ENCODE data around the gene LINS1.

The LINS1 gene

DNA sequence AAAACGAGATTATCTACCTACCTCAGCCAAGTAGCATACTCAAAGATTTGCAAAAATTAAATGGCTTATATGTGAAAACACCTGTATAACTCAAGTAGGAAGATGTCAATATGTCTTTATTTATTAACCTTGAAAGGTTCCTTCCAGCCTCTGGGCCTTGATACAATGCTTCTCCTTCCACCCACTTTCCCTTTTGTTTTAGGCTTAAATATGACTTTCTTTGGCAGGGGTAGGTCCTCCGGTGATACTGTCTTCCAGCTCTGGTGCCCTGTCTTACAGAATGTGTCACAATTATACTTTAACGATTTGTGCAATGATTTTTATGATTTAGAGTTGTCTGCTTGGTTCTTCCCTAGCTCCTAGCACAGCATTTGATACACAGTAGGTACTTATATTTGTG, 4.1 kb downstream of the LINS1 start:
- no peak for TF ChIP-seq FOXP2 (optimal IDR thresholded peaks at IDR 0.05; ENCODE audit: borderline replicate concordance, extremely low read depth, extremely low read length, insufficient read depth)
- TF ChIP-seq SIN3A (IDR thresholded peaks at IDR 0.05; ENCODE audit: borderline replicate concordance, insufficient read depth, low read length): no peak
- TF ChIP-seq, protein P1, sequence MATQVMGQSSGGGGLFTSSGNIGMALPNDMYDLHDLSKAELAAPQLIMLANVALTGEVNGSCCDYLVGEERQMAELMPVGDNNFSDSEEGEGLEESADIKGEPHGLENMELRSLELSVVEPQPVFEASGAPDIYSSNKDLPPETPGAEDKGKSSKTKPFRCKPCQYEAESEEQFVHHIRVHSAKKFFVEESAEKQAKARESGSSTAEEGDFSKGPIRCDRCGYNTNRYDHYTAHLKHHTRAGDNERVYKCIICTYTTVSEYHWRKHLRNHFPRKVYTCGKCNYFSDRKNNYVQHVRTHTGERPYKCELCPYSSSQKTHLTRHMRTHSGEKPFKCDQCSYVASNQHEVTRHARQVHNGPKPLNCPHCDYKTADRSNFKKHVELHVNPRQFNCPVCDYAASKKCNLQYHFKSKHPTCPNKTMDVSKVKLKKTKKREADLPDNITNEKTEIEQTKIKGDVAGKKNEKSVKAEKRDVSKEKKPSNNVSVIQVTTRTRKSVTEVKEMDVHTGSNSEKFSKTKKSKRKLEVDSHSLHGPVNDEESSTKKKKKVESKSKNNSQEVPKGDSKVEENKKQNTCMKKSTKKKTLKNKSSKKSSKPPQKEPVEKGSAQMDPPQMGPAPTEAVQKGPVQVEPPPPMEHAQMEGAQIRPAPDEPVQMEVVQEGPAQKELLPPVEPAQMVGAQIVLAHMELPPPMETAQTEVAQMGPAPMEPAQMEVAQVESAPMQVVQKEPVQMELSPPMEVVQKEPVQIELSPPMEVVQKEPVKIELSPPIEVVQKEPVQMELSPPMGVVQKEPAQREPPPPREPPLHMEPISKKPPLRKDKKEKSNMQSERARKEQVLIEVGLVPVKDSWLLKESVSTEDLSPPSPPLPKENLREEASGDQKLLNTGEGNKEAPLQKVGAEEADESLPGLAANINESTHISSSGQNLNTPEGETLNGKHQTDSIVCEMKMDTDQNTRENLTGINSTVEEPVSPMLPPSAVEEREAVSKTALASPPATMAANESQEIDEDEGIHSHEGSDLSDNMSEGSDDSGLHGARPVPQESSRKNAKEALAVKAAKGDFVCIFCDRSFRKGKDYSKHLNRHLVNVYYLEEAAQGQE (IDR thresholded peaks at IDR 0.05; ENCODE audit: insufficient read depth in 1 of 2, low read depth in 2 of 2, low read length in 2 of 2): no peak
- no peak for TF ChIP-seq POLR2AphosphoS5 (IDR thresholded peaks at IDR 0.05; ENCODE audit: low read depth, low read length)
- no peak for TF ChIP-seq TAF1 (IDR thresholded peaks at IDR 0.05; ENCODE audit: borderline replicate concordance, insufficient read depth, low read length)

DNA sequence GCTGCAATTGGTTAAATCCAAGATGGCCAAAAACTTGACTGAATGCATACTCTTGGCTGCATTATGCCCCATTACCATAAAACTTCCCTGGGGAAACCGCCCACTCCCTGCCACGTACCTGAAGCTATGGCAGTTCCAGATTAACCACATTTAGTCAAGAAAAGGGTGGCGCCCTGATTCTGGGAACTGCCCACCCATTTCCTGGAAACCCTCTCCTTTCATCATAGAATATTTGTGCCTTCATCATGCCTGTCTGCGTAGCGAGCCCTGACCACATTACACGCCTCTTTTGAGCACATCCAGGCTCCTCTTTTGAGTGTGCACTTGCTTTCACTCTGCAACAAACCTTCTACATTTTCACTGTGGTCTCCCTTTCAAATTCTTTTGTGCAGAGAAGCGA, 5.2 kb downstream of the LINS1 start:
- TF ChIP-seq SIN3A (IDR thresholded peaks at IDR 0.05; ENCODE audit: borderline replicate concordance, insufficient read depth, low read length) (no peak), POLR2AphosphoS5 (IDR thresholded peaks at IDR 0.05; ENCODE audit: low read depth, low read length) (no peak), FOXP2 (optimal IDR thresholded peaks at IDR 0.05; ENCODE audit: borderline replicate concordance, extremely low read depth, extremely low read length, insufficient read depth) (no peak), TAF1 (IDR thresholded peaks at IDR 0.05; ENCODE audit: borderline replicate concordance, insufficient read depth, low read length) (no peak)
- TF ChIP-seq, protein P1 (IDR thresholded peaks at IDR 0.05; ENCODE audit: insufficient read depth in 1 of 2, low read depth in 2 of 2, low read length in 2 of 2): no peak

DNA sequence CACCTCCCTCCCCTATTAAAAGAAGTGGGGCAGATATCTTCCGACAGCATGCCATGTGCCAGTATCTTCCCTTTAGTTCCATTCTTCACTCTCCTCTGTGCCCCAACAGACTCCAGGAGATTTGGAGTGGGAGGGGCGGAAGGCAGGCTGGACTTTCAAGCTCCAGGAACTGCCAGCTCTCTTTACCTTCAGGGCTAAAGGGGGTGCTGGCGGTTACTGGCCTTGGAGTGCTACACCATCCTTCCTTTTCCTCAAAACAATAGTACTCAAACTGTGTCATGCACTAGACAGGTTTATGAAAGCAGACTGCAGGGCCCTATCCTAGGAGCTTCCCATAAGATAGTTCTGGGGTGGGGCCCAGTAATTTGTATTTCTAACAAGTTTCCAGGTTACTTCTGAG, 6.0 kb downstream of the LINS1 start:
- TF ChIP-seq, protein P1 (IDR thresholded peaks at IDR 0.05; ENCODE audit: insufficient read depth in 1 of 2, low read depth in 2 of 2, low read length in 2 of 2): no peak
- TF ChIP-seq POLR2AphosphoS5 (IDR thresholded peaks at IDR 0.05; ENCODE audit: low read depth, low read length) (no peak), FOXP2 (optimal IDR thresholded peaks at IDR 0.05; ENCODE audit: borderline replicate concordance, extremely low read depth, extremely low read length, insufficient read depth) (no peak), SIN3A (IDR thresholded peaks at IDR 0.05; ENCODE audit: borderline replicate concordance, insufficient read depth, low read length) (no peak), TAF1 (IDR thresholded peaks at IDR 0.05; ENCODE audit: borderline replicate concordance, insufficient read depth, low read length) (no peak)

GRCh38 chr15:100593431-100593830, 8.6 kb downstream of the LINS1 start:
- no peak for TF ChIP-seq FOXP2 (optimal IDR thresholded peaks at IDR 0.05; ENCODE audit: borderline replicate concordance, extremely low read depth, extremely low read length, insufficient read depth)
- no peak for TF ChIP-seq TAF1 (IDR thresholded peaks at IDR 0.05; ENCODE audit: borderline replicate concordance, insufficient read depth, low read length)
- TF ChIP-seq, protein P1 (IDR thresholded peaks at IDR 0.05; ENCODE audit: insufficient read depth in 1 of 2, low read depth in 2 of 2, low read length in 2 of 2): no peak
- no peak for TF ChIP-seq POLR2AphosphoS5 (IDR thresholded peaks at IDR 0.05; ENCODE audit: low read depth, low read length)
- TF ChIP-seq SIN3A (IDR thresholded peaks at IDR 0.05; ENCODE audit: borderline replicate concordance, insufficient read depth, low read length): no peak

DNA sequence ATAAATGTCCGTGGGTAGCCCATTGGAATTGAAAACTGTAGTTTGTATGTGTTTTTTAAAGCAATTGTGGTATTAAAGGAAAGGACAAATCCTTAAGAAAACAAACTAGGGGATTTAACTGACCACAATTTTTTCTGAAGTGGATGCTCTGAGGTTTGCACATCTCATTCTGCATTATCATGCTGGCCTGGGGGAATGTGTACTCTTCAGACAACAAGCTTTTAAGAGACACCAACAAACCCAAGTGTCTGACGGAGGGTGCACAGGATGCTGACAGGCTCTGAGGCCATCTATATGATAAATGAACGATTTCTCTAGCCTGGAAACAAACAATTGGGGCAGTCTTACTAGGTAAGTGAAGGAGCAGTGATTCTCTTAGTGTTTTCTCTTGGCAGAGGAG, 9.1 kb downstream of the LINS1 start:
- TF ChIP-seq FOXP2 (optimal IDR thresholded peaks at IDR 0.05; ENCODE audit: borderline replicate concordance, extremely low read depth, extremely low read length, insufficient read depth) (no peak), TAF1 (IDR thresholded peaks at IDR 0.05; ENCODE audit: borderline replicate concordance, insufficient read depth, low read length) (no peak), SIN3A (IDR thresholded peaks at IDR 0.05; ENCODE audit: borderline replicate concordance, insufficient read depth, low read length) (no peak), POLR2AphosphoS5 (IDR thresholded peaks at IDR 0.05; ENCODE audit: low read depth, low read length) (no peak)
- TF ChIP-seq, protein P1 (IDR thresholded peaks at IDR 0.05; ENCODE audit: insufficient read depth in 1 of 2, low read depth in 2 of 2, low read length in 2 of 2): no peak

Data from PFSK-1 (cell line).